Astrocyte of the spinal cord (primary cell): ENCODE results near the gene PRSS27.

ENCODE experiments used
- DNase-seq: peaks from one replicate; pipeline ENCODE4 v3.0.0; 2011; ENCODE audit warnings: low read depth, low spot score
- H3K4me3 ChIP-seq: 2 replicates; pipeline ENCODE4 v1.5.1; 2011; ENCODE audit warnings: low read depth, mild to moderate bottlenecking, low read length, moderate library complexity
- CTCF ChIP-seq: IDR thresholded peaks from 2 replicates; pipeline ENCODE4 v1.5.1; 2012; ENCODE audit warnings: low read depth, mild to moderate bottlenecking, low read length, inconsistent platforms
- in situ Hi-C: cut with HindIII; loops from 2 replicates; pipeline ENCODE4 v1.10.0; 2017; ENCODE audit warnings: low sequenced_read_pairs

PRSS27 gene

GRCh38 chr16:2745116-2745890 is 25.3 kb upstream of the PRSS27 start:
- no peak overlapping the region for H3K4me3 ChIP-seq
- no peak for DNase-seq
- TF ChIP-seq CTCF: no peak
- in situ Hi-C loops: no loop called here

- no peak overlapping the region for H3K4me3 ChIP-seq
- in situ Hi-C loops: no loop called here
- no peak for DNase-seq
- TF ChIP-seq CTCF: no peak
Measured at GRCh38 chr16:2744711-2745110, 24.7 kb upstream of the PRSS27 start.

GRCh38 chr16:2743007-2743810 is 23.2 kb upstream of the PRSS27 start:
- TF ChIP-seq CTCF: no peak
- H3K4me3 ChIP-seq: no peak overlapping the region
- in situ Hi-C loops: no loop called here
- no peak for DNase-seq

GRCh38 chr16:2742323-2743006 is 22.4 kb upstream of the PRSS27 start:
- TF ChIP-seq CTCF: no peak
- in situ Hi-C loops: no loop called here
- no peak for DNase-seq
- no peak overlapping the region for H3K4me3 ChIP-seq

GRCh38 chr16:2741168-2741567 is 21.1 kb upstream of the PRSS27 start:
- no peak overlapping the region for H3K4me3 ChIP-seq
- TF ChIP-seq CTCF: no peak
- in situ Hi-C loops: no loop called here
- no peak for DNase-seq

- TF ChIP-seq CTCF: no peak
- DNase-seq: no peak
- in situ Hi-C loops: no loop called here
- H3K4me3 ChIP-seq: no peak overlapping the region
Measured at GRCh38 chr16:2740476-2740875, 20.5 kb upstream of the PRSS27 start.
